NCI-H345 treated with DMSO at 0.1 percent for 48 hours (cell line): Measurements from ENCODE around the gene KNSTRN.

Source experiments
- DNase-seq: peaks from one replicate; lab custom pipeline; 2025; ENCODE audit not compliant: unreplicated experiment; lab: John Stamatoyannopoulos, UW

The KNSTRN gene, protein sequence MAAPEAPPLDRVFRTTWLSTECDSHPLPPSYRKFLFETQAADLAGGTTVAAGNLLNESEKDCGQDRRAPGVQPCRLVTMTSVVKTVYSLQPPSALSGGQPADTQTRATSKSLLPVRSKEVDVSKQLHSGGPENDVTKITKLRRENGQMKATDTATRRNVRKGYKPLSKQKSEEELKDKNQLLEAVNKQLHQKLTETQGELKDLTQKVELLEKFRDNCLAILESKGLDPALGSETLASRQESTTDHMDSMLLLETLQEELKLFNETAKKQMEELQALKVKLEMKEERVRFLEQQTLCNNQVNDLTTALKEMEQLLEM

DNA sequence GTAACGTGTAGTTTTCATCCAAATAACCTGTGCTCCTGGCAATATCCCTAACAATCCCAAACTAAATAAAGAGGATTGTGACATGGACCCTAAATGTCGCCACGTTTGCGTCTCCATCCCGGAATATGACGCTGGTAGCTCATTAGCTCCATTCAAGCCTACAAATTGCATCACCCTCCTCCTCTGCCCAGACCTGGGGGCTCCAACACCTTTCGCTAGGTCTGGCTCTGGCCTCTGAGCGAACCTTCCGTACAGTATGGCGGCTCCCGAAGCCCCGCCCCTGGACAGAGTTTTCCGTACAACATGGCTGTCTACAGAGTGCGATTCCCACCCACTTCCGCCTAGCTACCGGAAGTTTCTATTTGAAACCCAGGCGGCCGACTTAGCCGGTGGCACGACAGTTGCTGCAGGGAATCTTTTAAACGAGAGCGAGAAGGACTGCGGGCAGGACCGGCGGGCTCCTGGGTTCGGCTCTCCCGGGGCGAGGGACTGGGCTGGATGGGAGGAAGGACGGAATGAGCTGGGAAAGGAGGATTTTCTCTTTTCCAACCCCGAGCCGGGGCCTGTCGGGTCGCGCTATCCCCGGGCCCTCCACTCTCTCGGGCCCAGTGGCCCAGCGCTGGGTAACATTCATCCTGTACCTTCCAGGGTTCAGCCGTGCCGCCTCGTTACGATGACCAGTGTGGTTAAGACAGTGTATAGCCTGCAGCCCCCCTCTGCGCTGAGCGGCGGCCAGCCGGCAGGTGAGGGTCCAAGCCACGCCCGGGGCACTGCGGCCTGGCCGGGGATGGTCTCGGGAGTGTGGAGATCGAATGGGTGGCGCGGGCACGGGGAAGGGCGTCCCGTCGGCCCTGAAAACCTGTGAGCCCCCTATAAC is at the start of gene KNSTRN:
KNSTRN (plus strand) TSS at position 142 of the 877 bp plus-strand sequence; CDS start at position 257, 115 bp downstream.
- peak; percentile 83 for DNase-seq

- DNase-seq: no peak
Measured at GRCh38 chr15:40333922-40334492, 48.5 kb upstream of the KNSTRN start.

- no peak for DNase-seq
Measured at GRCh38 chr15:40334541-40334940, 48.0 kb upstream of the KNSTRN start.

DNA sequence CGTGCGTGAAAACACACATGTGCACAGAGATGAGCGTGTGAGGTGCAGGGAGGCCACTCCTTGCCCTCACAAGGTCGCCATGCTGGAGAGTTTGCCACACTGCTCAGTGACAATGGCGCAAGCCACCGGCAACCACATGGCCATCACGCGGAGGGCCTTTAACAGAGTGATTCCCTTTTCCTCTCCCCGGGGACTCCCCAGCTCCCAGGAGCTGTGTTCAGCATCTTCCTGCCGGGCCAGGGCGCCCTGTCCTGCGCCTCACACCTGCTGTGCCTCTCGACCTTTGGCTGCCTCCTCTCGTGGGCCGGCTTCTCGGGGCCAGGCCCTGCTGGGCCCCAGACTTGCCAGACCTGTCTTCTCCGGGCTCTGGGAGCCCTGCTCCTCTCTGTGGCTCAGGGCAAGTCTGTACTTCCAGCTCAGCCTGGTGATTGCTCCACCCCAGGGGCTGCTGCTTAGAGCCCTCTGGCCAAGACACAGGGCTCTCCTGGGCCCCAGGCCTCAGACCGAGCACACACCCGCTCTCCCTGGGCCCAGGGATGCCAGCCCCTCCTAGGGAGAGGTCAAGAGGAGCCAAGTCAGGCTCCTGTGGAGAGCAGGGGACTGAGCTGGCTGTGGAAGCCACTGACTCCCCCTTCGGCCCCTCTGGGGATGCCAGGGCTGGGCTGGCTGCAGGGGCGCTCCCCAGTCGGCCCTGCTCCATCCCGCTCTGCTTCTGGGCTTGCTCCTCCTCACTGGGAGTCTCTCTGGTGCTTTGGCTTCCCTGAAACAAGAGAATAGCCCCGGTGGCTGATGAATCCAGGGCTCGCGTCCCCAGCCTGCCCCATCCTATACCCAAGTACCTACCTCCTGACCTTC is 47.4 kb upstream of the KNSTRN start:
- DNase-seq: no peak

GRCh38 chr15:40335938-40336743 is 46.4 kb upstream of the KNSTRN start:
- no peak for DNase-seq

- DNase-seq: no peak
Measured at GRCh38 chr15:40336744-40337122, 45.8 kb upstream of the KNSTRN start.

GRCh38 chr15:40337597-40337996 is 44.9 kb upstream of the KNSTRN start:
- no peak for DNase-seq

DNA sequence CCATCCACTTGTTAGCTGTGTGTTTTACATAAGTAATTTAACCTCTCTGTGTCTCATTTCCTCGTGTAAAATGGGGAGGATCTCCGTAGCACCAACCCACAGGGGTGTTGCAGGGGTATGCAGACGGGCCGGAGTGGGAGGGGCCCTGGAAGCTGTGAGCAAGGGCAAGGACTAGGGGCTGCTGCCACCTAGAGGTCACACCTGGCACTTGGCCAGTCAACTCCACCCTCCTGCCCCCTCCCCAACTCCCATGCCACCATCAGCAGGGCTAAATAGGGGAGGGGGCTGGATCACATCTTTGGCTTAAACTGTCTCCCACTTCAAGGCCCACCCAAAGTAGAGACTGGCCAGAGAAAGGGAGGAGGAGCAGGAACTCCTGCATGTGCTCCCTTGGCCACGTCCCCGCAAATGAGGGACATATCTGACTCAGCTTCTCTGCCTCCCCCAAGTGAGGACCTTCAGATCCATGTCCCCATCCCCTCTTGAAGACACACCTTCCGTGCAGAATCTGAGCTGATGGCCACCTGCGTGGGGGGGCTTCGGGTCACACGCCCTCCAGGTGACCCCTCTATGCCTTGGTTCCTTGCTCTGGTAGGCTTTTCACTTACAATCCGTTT is 44.4 kb upstream of the KNSTRN start:
- DNase-seq: peak; percentile 24

DNA sequence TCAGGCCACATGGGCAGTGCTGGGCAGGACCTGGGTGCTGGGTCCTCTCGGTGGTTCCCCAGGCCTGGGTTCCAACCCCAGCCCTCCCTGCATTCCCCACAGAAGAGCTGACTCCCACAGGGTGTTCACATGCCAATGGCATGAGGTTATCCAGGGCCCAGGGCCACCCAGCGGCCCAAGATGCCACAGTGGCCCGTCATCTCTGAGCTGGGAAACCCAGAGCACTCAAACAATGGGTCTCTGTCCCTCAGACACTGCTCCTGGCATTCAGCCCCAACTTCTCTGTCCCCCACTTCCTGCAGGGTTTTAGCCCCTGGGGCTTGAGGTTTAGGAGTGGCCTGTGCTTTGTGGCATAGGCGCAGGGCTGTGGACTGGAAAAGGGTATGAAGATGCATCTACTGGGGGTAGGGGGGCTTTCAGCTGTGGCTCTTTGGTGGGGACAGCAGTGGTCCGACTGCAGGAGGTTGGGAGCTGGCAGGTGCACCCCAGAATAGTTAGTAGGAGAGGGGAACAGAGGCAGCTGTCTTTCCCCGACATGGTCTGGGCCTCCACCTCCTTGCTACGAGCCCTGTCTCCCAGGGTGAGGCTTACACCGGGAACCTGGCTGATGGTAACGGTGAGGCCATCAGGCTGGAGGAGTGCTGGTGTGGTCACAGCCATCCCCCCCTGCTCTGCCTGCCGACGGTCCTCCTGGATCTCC is 43.5 kb upstream of the KNSTRN start:
- no peak for DNase-seq

- no peak for DNase-seq
Measured at GRCh38 chr15:40339621-40339945, 42.9 kb upstream of the KNSTRN start.

DNA sequence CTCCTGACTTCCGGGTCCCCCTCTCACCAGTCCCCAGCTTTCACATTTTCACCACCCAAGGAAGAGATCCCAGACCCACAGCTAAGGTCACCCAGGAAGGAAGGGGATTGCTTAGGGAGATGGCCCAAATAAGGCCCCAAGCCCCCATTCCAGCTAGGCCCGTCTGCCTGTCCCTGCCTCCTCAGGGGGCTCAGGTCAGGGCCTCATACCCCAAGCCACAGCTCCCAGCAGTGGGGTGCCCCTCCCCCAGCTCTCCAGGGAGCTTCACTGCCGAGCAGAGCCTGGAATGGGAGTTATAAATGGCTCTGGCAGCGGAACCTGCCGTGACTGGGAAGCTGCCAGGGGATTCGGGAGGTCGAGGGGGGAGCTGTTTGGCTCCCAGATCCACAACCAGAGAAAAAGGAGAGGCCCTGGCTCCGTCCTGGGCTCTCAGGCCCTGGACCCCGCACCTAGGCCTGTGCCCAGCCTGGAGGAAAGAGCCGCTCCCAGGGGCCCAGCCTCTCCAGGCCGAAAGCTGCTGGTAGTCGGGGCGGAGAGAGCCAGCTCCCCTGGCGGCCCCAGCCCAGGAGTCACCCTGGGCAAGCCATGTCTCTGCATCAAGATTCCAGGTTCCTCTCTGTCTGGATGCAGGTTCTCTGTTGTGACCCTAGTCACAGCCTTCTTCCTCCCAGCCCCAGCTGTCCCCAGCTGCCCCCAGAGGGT is 42.3 kb upstream of the KNSTRN start:
- DNase-seq: no peak

- peak; percentile 52 for DNase-seq
Measured at GRCh38 chr15:40340740-40341400, 41.7 kb upstream of the KNSTRN start, which contains the start of gene CCDC9B. CCDC9B (minus strand) TSS chr15:40340939; CDS start chr15:40340819, 120 bp downstream.

GRCh38 chr15:40342416-40343320 is 39.9 kb upstream of the KNSTRN start:
- DNase-seq: no peak

- DNase-seq: no peak
Measured at GRCh38 chr15:40343512-40343911, 39.0 kb upstream of the KNSTRN start.

- DNase-seq: no peak
Measured at GRCh38 chr15:40344217-40344616, 38.3 kb upstream of the KNSTRN start.

- peak; percentile 18 for DNase-seq
Measured at GRCh38 chr15:40344631-40345120, 37.8 kb upstream of the KNSTRN start.
